ENCODE data around the gene FAM83D. TPM values are rescaled to one million over a fixed set of nuclear protein-coding genes. Genes with fewer than 3 reads are reported as not detected.

Gene FAM83D
- total RNA-seq, 1 experiment from 2014 or later, result 18.4 TPM

- Mint-ChIP-seq H3K9me3 (ENCODE audit: unreplicated experiment) (no peaks in the 10 kb centered on the region), H3K27ac (ENCODE audit: low read depth, unreplicated experiment) (no peak overlapping the region), H3K27me3 (ENCODE audit: insufficient read depth, unreplicated experiment) (no peaks in the 10 kb centered on the region), H3K4me3 (ENCODE audit: unreplicated experiment) (no peak overlapping the region), H3K36me3 (ENCODE audit: insufficient read depth, unreplicated experiment) (no peaks in the 10 kb centered on the region), H3K4me1 (ENCODE audit: insufficient read depth, unreplicated experiment) (peaks cover 10% of the 10 kb centered on the region)
- no peak for TF ChIP-seq CTCF (IDR thresholded peaks at IDR 0.05; ENCODE audit: unreplicated experiment)
- no peak for DNase-seq (ENCODE audit: unreplicated experiment)
- CTCF ChIA-PET, result interaction anchor here (0.5 to 7.0 kb wide), 7 partner anchors 12 to 1389 kb away, joined by 3 to 112 read pairs (median 5); no protein-coding TSS in a partner anchor
- POLR2A ChIA-PET, result interaction anchor here (0.6 to 0.8 kb wide), 2 partner anchors 11 to 166 kb away, joined by 3 read pairs; no protein-coding TSS in a partner anchor
- no TSS peak for BruUV-seq (replicated peaks)
- intact Hi-C loops (cut with micrococcal nuclease), result no loop called here
Measured at GRCh38 chr20:38880952-38881735, 45.1 kb upstream of the FAM83D start.

- Mint-ChIP-seq H3K9me3 (ENCODE audit: unreplicated experiment) (no peaks in the 10 kb centered on the region), H3K27me3 (ENCODE audit: insufficient read depth, unreplicated experiment) (no peaks in the 10 kb centered on the region), H3K4me1 (ENCODE audit: insufficient read depth, unreplicated experiment) (peaks cover 10% of the 10 kb centered on the region), H3K36me3 (ENCODE audit: insufficient read depth, unreplicated experiment) (no peaks in the 10 kb centered on the region), H3K27ac (ENCODE audit: low read depth, unreplicated experiment) (no peak overlapping the region), H3K4me3 (ENCODE audit: unreplicated experiment) (no peak overlapping the region)
- BruUV-seq (replicated peaks), result no TSS peak
- POLR2A ChIA-PET, result interaction anchor here (0.6 to 1.7 kb wide), 3 partner anchors 10 to 167 kb away, joined by 3 to 10 read pairs (median 3); no protein-coding TSS in a partner anchor
- DNase-seq (ENCODE audit: unreplicated experiment), result no peak
- intact Hi-C loops (cut with micrococcal nuclease), result no loop called here
- no peak for TF ChIP-seq CTCF (IDR thresholded peaks at IDR 0.05; ENCODE audit: unreplicated experiment)
- CTCF ChIA-PET, result interaction anchor here (0.5 to 7.0 kb wide), 9 partner anchors 11 to 1390 kb away, joined by 3 to 112 read pairs (median 5); no protein-coding TSS in a partner anchor
Measured at GRCh38 chr20:38881806-38882440, 44.3 kb upstream of the FAM83D start.

GRCh38 chr20:38882600-38882999 is 43.6 kb upstream of the FAM83D start:
- TF ChIP-seq CTCF (IDR thresholded peaks at IDR 0.05; ENCODE audit: unreplicated experiment), result no peak
- Mint-ChIP-seq H3K27ac (ENCODE audit: low read depth, unreplicated experiment) (no peak overlapping the region), H3K27me3 (ENCODE audit: insufficient read depth, unreplicated experiment) (no peaks in the 10 kb centered on the region), H3K36me3 (ENCODE audit: insufficient read depth, unreplicated experiment) (no peaks in the 10 kb centered on the region), H3K9me3 (ENCODE audit: unreplicated experiment) (no peaks in the 10 kb centered on the region), H3K4me3 (ENCODE audit: unreplicated experiment) (no peak overlapping the region), H3K4me1 (ENCODE audit: insufficient read depth, unreplicated experiment) (peaks cover 10% of the 10 kb centered on the region)
- BruUV-seq (replicated peaks), result no TSS peak
- ChIA-PET CTCF (interaction anchor here (0.5 to 7.0 kb wide), 11 partner anchors 10 to 843 kb away, joined by 3 to 112 read pairs (median 5); no protein-coding TSS in a partner anchor), POLR2A (interaction anchor here (0.5 to 1.7 kb wide), 4 partner anchors 10 to 234 kb away, joined by 3 to 10 read pairs (median 3); no protein-coding TSS in a partner anchor)
- no peak for DNase-seq (ENCODE audit: unreplicated experiment)
- intact Hi-C loops (cut with micrococcal nuclease), result no loop called here
